Mesodermal cell (in vitro differentiated cells): ENCODE measurements around the gene COL4A6.

ENCODE experiments used
- H3K27ac ChIP-seq: 2 replicates; pipeline ENCODE4 v1.7.0; 2013; ENCODE audit warnings: mild to moderate bottlenecking, low read depth, low read length, moderate library complexity; ENCODE audit not compliant: severe bottlenecking
- H3K36me3 ChIP-seq: 2 replicates; pipeline ENCODE4 v1.7.1; 2013; ENCODE audit warnings: mild to moderate bottlenecking, low read length, moderate library complexity; ENCODE audit not compliant: control insufficient read depth, insufficient read depth
- H3K4me1 ChIP-seq: one replicate; pipeline ENCODE4 v1.7.1; 2013; ENCODE audit warnings: mild to moderate bottlenecking, low read length; ENCODE audit not compliant: insufficient read depth, control insufficient read depth, poor library complexity, severe bottlenecking
- H3K4me3 ChIP-seq: 2 replicates; pipeline ENCODE4 v1.7.0; 2013; ENCODE audit warnings: low read length, control low read depth, mild to moderate bottlenecking; ENCODE audit not compliant: insufficient read depth, poor library complexity, severe bottlenecking; ENCODE audit errors: extremely low read depth
- H3K9me3 ChIP-seq: 2 replicates; pipeline ENCODE4 v1.7.1; 2013; ENCODE audit warnings: mild to moderate bottlenecking, low read length, moderate library complexity; ENCODE audit not compliant: control insufficient read depth
- WGBS, 2 experiments: methylation state at CpG; one replicate each; pipeline ENCODE4 v1.1.5; 2013; ENCODE audit warnings: missing lambda C conversion rate in 2 of 2; ENCODE audit not compliant: insufficient coverage in 2 of 2; 5-methylcytosine and 5-hydroxymethylcytosine counted together

The COL4A6 gene

GRCh38 chrX:108246304-108246954 lies 191.8 kb downstream of the COL4A6 start:
- H3K36me3 ChIP-seq, result no peaks in the 10 kb centered on the region
- no peak overlapping the region for H3K4me3 ChIP-seq
- no peaks in the 10 kb centered on the region for H3K4me1 ChIP-seq
- H3K9me3 ChIP-seq, result no peaks in the 10 kb centered on the region
- H3K27ac ChIP-seq, result no peak overlapping the region
- WGBS, 2 experiments, result 92% methylated on average over 2 of the region's 3 CpGs; no CpG with 5 or more reads in 1 of the 2 experiments

DNA sequence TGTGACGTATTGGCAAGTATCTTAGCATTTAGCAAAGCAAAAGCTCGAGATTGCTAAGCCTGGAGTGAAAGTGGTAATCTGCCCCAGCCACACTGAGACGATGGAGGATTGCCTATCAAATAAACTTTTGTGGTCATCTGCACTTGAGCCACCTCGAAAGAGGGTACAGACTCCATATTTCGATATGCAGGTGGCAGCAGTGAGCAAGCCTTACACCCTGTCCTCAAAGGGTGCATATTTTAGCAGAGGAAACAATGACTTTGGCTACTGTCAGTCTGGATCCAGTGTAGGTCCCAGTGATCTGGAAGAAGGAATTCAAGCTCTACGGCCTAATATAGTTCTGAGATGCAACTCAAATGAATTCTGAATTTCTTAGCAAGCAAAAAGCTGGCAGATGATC lies 192.8 kb downstream of the COL4A6 start:
- Histone ChIP-seq H3K4me1 (no peaks in the 10 kb centered on the region), H3K9me3 (no peaks in the 10 kb centered on the region), H3K36me3 (no peaks in the 10 kb centered on the region), H3K4me3 (no peak overlapping the region), H3K27ac (no peak overlapping the region)
- WGBS, 2 experiments, result 81 to 84% methylated on average over 3 to 5 of the region's 6 CpGs

GRCh38 chrX:108235986-108236385 lies 202.2 kb downstream of the COL4A6 start:
- 100% methylated on average over 2 of the region's 4 CpGs; no CpG with 5 or more reads in 1 of the 2 experiments for WGBS, 2 experiments
- Histone ChIP-seq H3K9me3 (no peaks in the 10 kb centered on the region), H3K36me3 (no peaks in the 10 kb centered on the region), H3K4me1 (no peaks in the 10 kb centered on the region), H3K4me3 (no peak overlapping the region), H3K27ac (no peak overlapping the region)

DNA sequence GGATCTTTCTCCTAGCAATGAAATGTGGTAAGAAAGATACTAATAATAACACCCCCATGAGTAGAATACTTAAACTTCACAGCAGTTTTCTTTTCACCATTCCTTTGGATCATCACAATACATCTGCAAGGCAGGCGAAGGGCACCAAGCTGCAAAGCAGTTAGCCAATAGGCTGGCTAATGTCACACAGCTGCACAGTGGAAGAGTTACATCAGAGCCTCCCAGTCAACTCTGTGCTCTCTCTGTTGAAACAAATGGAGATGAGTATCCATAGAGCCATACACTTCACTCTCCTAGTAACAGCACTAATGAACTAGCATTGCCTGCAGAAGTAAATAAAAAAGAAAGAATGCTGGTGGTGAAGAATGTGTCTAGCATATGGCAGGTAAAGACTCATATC lies 207.6 kb downstream of the COL4A6 start:
- Histone ChIP-seq H3K4me1 (no peaks in the 10 kb centered on the region), H3K36me3 (no peaks in the 10 kb centered on the region), H3K9me3 (no peaks in the 10 kb centered on the region), H3K4me3 (no peak overlapping the region), H3K27ac (no peak overlapping the region)
- WGBS, 2 experiments, result no CpG with 5 or more reads among the region's 1 CpG

DNA sequence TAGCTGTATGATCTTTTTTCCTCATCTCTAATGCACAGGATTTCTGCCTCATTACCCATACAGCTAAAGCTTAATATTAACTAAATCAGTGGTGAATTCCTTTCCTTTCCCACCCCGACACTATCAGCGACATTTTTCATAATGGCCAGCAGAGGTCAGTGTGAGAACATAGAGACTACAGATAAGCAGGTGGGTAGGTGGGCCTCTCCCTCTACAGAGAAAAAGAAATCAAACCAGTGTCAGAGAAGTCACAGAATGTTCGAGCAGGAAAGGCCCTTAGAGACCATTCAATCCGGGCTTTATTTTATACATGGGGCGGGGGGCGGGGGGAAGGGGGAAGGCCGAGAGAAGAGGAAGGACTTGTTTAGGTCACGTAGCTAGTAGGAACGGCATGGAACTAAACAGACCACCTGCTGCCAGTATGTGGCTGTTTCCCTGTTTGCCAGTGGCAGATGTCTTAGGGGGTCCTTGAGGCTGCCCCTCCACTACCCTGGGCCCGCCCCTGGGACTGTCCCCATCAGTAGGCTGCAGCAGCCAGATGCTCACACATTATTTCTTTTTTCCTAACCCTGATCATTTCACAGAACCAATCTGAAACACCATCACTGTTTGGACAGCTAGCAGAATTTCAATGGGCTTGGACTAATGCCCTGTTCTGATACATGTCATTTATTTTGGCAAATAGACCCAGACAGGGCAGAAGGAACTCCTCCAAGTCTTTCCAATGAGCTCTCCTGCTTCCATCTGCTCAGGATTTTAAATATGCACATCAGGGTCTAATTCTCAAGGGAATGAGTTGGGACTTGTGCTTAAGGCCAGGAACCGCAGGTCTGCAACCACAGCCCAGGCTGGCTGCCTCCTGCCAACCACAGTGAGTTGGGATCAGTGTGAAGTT lies 213.2 kb downstream of the COL4A6 start:
- Histone ChIP-seq H3K36me3 (peaks cover 3% of the 10 kb centered on the region), H3K4me1 (no peaks in the 10 kb centered on the region), H3K4me3 (no peak overlapping the region), H3K27ac (no peak overlapping the region), H3K9me3 (no peaks in the 10 kb centered on the region)
- WGBS, 2 experiments, result 69 to 100% methylated on average over 1 to 3 of the region's 11 CpGs

DNA sequence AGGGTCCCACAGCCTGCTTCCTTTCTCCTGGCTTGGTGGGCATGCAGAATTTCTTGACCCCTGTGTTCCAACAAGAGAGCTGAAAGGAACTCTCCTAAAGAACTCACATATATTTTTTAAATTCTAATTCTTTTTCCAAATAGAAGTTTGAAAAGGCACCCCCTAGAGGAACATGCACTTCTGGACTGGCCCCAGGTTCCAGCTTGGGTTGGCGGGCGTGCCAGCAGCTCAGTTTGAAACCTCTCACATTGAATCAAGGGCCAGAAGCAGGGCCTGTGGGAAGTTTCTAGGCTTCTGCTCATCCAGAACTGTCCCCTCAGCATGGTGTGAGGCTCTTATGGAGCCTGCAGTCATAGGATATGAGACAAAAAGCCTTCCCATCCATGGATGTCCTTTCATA lies 214.0 kb downstream of the COL4A6 start:
- Histone ChIP-seq H3K4me3 (no peak overlapping the region), H3K36me3 (peaks cover 6% of the 10 kb centered on the region), H3K4me1 (no peaks in the 10 kb centered on the region), H3K9me3 (no peaks in the 10 kb centered on the region), H3K27ac (no peak overlapping the region)
- no CpG with 5 or more reads among the region's 2 CpGs for WGBS, 2 experiments

DNA sequence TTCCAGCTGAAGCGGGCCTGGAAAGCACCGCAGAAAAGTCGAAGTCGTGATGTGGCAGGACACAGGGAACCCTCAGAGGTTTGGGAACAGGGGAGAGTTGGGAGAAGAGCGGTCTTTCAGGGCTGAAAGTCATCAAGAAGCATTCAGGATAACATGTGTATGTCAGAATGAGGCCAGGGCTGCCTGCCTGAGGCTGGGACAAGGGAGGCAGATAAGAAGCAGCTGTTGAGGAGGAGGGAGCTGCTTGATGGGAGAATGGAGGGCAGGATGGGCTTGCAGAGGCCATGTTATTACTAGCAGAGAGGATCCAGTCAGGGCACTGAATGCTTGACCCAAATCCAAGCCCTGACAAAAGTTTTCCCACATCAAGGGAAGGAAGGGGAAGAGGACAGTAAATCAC lies 214.6 kb downstream of the COL4A6 start:
- Histone ChIP-seq H3K4me1 (no peaks in the 10 kb centered on the region), H3K27ac (no peak overlapping the region), H3K4me3 (no peak overlapping the region), H3K36me3 (peaks cover 6% of the 10 kb centered on the region), H3K9me3 (no peaks in the 10 kb centered on the region)
- WGBS, 2 experiments, result 80 to 91% methylated on average over 1 to 5 of the region's 5 CpGs

GRCh38 chrX:108221301-108221864 lies 216.8 kb downstream of the COL4A6 start:
- WGBS, 2 experiments, result 71 to 90% methylated on average over 1 to 2 of the region's 7 CpGs
- no peak overlapping the region for H3K27ac ChIP-seq
- H3K9me3 ChIP-seq, result no peaks in the 10 kb centered on the region
- H3K36me3 ChIP-seq, result peaks cover 6% of the 10 kb centered on the region
- no peak overlapping the region for H3K4me3 ChIP-seq
- H3K4me1 ChIP-seq, result no peaks in the 10 kb centered on the region

- no peak overlapping the region for H3K4me3 ChIP-seq
- no peaks in the 10 kb centered on the region for H3K4me1 ChIP-seq
- H3K9me3 ChIP-seq, result no peaks in the 10 kb centered on the region
- WGBS, 2 experiments, result 93 to 100% methylated on average over 2 of the region's 5 CpGs
- H3K27ac ChIP-seq, result no peak overlapping the region
- peaks cover 6% of the 10 kb centered on the region for H3K36me3 ChIP-seq
These were observed 218.1 kb downstream of the COL4A6 start for GRCh38 chrX:108219949-108220601.

DNA sequence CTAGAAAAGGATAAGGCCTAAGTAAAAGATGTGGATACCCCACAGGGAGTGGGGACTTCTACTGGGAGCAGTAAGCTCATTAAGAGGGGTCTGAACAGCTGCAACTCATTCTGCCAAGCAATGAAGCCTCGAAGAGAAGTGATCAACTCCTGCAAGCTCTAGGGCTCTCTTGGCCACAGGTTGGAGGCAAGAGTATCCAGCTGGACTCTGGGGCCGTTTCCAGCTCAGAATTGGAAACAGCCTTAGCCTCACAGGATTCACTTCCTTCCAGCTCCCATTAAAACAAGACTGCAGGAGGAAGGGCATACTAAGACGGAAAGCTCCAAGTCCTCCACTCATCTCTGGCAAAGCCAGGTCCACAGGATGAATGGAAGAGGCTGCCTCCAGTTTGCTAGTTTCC lies 220.3 kb downstream of the COL4A6 start:
- Histone ChIP-seq H3K36me3 (peaks cover 19% of the 10 kb centered on the region), H3K4me1 (no peaks in the 10 kb centered on the region), H3K4me3 (no peak overlapping the region), H3K27ac (no peak overlapping the region), H3K9me3 (no peaks in the 10 kb centered on the region)
- whole genome bisulfite sequencing, 2 experiments, result 100% methylated on average over 1 of the region's 3 CpGs; no CpG with 5 or more reads in 1 of the 2 experiments
